Endothelial cell of umbilical vein (primary cell): Measurements from ENCODE around the gene CNTN1.

Experiments used
- EZH2 ChIP-seq: IDR thresholded peaks from 2 replicates; pipeline ENCODE4 v1.6.1; 2012; ENCODE audit warnings: borderline replicate concordance, low read depth, mild to moderate bottlenecking, moderate library complexity, low read length, inconsistent platforms; ENCODE audit not compliant: severe bottlenecking
- POLR2A ChIP-seq: IDR thresholded peaks from 2 replicates; pipeline ENCODE4 v1.6.1; 2012; ENCODE audit warnings: low read depth, mild to moderate bottlenecking, control low read depth, low read length
- POLR2AphosphoS5 ChIP-seq: IDR thresholded peaks from 2 replicates; pipeline ENCODE4 v1.6.1; 2012; ENCODE audit warnings: low read depth, mild to moderate bottlenecking, control low read depth, low read length, moderate library complexity; ENCODE audit not compliant: insufficient read depth
- TF ChIP-seq, protein P1 (sequence below), 2 donors: IDR thresholded peaks; 1 replicate in 1 of 2; 2 replicates in 1 of 2; pipeline ENCODE4 v1.5.1; 2011; ENCODE audit warnings: low read length in 2 of 2, mild to moderate bottlenecking in 2 of 2, moderate library complexity in 2 of 2, control low read depth in 1 of 2, inconsistent platforms in 1 of 2, low read depth in 1 of 2; ENCODE audit not compliant: insufficient read depth in 1 of 2; ENCODE audit errors: extremely low read depth in 1 of 2
- TF ChIP-seq, protein P2 (sequence below): IDR thresholded peaks from 2 replicates; pipeline ENCODE4 v1.6.1; 2011; ENCODE audit not compliant: insufficient read depth, insufficient read length

DNA sequence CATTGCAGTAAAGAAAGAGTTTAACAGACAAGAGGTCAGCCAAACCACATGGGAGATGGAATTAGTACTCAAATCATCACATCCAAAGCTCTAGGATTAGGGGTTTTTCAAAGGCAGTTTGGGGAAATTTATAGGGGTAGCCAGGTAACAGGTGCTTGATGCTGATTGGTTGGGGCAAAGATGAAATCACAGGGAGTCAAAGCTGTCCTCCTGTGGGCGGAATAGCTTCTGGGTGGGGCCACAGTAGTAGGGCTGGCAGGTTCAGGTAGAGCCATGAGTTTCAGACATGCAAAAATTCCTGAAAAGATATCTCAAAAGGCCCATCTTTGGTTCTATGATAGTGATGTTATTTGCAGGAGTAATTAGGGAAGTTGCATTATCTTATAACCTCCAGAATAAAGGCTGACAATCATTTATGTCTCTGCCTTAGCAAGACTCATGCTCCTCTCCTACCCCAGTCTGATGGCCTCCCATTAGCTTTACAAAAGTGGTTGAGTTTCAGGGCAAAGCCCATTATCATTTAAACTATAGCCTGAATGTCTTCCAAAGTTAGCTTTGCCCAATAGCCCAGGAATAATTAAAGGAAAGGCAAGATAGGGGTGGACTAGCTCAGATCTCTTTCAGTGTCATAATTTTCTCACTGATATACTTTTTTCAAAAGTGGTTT is 42.1 kb upstream of the CNTN1 start:
- TF ChIP-seq POLR2AphosphoS5 (no peak), EZH2 (no peak), POLR2A (no peak)
- TF ChIP-seq, protein P1, sequence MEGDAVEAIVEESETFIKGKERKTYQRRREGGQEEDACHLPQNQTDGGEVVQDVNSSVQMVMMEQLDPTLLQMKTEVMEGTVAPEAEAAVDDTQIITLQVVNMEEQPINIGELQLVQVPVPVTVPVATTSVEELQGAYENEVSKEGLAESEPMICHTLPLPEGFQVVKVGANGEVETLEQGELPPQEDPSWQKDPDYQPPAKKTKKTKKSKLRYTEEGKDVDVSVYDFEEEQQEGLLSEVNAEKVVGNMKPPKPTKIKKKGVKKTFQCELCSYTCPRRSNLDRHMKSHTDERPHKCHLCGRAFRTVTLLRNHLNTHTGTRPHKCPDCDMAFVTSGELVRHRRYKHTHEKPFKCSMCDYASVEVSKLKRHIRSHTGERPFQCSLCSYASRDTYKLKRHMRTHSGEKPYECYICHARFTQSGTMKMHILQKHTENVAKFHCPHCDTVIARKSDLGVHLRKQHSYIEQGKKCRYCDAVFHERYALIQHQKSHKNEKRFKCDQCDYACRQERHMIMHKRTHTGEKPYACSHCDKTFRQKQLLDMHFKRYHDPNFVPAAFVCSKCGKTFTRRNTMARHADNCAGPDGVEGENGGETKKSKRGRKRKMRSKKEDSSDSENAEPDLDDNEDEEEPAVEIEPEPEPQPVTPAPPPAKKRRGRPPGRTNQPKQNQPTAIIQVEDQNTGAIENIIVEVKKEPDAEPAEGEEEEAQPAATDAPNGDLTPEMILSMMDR (IDR thresholded peaks at IDR 0.05; ENCODE audit: extremely low read depth in 1 of 2, insufficient read depth in 1 of 2, low read depth in 1 of 2, low read length in 2 of 2) = no peak
- TF ChIP-seq, protein P2, sequence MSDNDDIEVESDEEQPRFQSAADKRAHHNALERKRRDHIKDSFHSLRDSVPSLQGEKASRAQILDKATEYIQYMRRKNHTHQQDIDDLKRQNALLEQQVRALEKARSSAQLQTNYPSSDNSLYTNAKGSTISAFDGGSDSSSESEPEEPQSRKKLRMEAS = no peak
